Endothelial cell (in vitro differentiated cells): ENCODE measurements around the gene AP5S1. TPM values are rescaled to one million over a fixed set of nuclear protein-coding genes. Genes with fewer than 3 reads are reported as not detected.
A peak's percentile ranks its signal among the peaks of the same experiment; 100 is the strongest.
"Not testable (repeated sequence)": the region's sequence is repeated elsewhere in the genome, so short reads cannot be mapped to it uniquely, and the experiment has no call there.

Experiments
- DNase-seq: peaks from one replicate; pipeline ENCODE4 v3.0.0; 2021; ENCODE audit warnings: low spot score
- H3K27ac Mint-ChIP-seq: one replicate; pipeline ENCODE4 v1.8.0; 2021; ENCODE audit warnings: mixed read lengths, inconsistent platforms; ENCODE audit not compliant: unreplicated experiment
- H3K27me3 Mint-ChIP-seq: one replicate; pipeline ENCODE4 v1.8.0; 2021; ENCODE audit warnings: mild to moderate bottlenecking, moderate library complexity, mixed read lengths, inconsistent platforms; ENCODE audit not compliant: unreplicated experiment
- H3K36me3 Mint-ChIP-seq: one replicate; pipeline ENCODE4 v1.8.0; 2021; ENCODE audit warnings: mild to moderate bottlenecking, low read depth, mixed read lengths, inconsistent platforms; ENCODE audit not compliant: unreplicated experiment
- H3K4me1 Mint-ChIP-seq: one replicate; pipeline ENCODE4 v1.8.0; 2021; ENCODE audit warnings: mild to moderate bottlenecking, mixed read lengths, inconsistent platforms; ENCODE audit not compliant: unreplicated experiment
- H3K4me3 Mint-ChIP-seq: one replicate; pipeline ENCODE4 v1.8.0; 2021; ENCODE audit warnings: mild to moderate bottlenecking, mixed read lengths, inconsistent platforms; ENCODE audit not compliant: unreplicated experiment
- H3K9me3 Mint-ChIP-seq: one replicate; pipeline ENCODE4 v1.8.0; 2021; ENCODE audit warnings: mixed read lengths, inconsistent platforms; ENCODE audit not compliant: unreplicated experiment
- CTCF ChIP-seq: fragments of 200-600 bp; sonication (generic); IDR thresholded peaks from one replicate; pipeline ENCODE4 v1.5.0; 2021; ENCODE audit warnings: antibody characterized with exemption; ENCODE audit not compliant: unreplicated experiment
- total RNA-seq: library from RNA; stranded (reverse); fragmentation: NEBNext Ultra II Directional; extraction: Animal tissue kit (Norgen Biotek cat#: 25700); gene quantifications from one replicate; pipeline ENCODE4 v1.2.1, GENCODE V29; 2021; ENCODE audit not compliant: unreplicated experiment

Gene AP5S1
- total RNA-seq, 1 donor from 2014 or later = 9.9 TPM

- Mint-ChIP-seq H3K9me3 (no peaks in the 10 kb centered on the region), H3K36me3 (peaks cover 6% of the 10 kb centered on the region), H3K4me3 (no peak overlapping the region), H3K4me1 (peaks cover 29% of the 10 kb centered on the region), H3K27ac (peak overlapping the region; percentile 42), H3K27me3 (peaks cover 5% of the 10 kb centered on the region)
- TF ChIP-seq CTCF = no peak
- no peak for DNase-seq
Measured at GRCh38 chr20:3843490-3843889, 23.1 kb downstream of the AP5S1 start.

GRCh38 chr20:3843990-3844619 is 23.8 kb downstream of the AP5S1 start:
- peak overlapping the region; percentile 24 for H3K27ac Mint-ChIP-seq
- not testable (repeated sequence) for H3K27me3 Mint-ChIP-seq, H3K4me3 Mint-ChIP-seq, H3K9me3 Mint-ChIP-seq, DNase-seq, H3K36me3 Mint-ChIP-seq
- H3K4me1 Mint-ChIP-seq = peaks cover 29% of the 10 kb centered on the region

- peak overlapping the region; percentile 87 for H3K27ac Mint-ChIP-seq
- H3K4me1 Mint-ChIP-seq = peaks cover 31% of the 10 kb centered on the region
- no peak for DNase-seq
- H3K27me3 Mint-ChIP-seq = peaks cover 8% of the 10 kb centered on the region
- peak overlapping the region; percentile 95 for H3K4me3 Mint-ChIP-seq
- TF ChIP-seq CTCF = no peak
- H3K9me3 Mint-ChIP-seq = no peaks in the 10 kb centered on the region
- H3K36me3 Mint-ChIP-seq = peaks cover 11% of the 10 kb centered on the region
Measured at GRCh38 chr20:3846378-3846739, 26.0 kb downstream of the AP5S1 start.

GRCh38 chr20:3846740-3847428 is 26.5 kb downstream of the AP5S1 start, which contains the start of gene MAVS:
Gene MAVS, plus strand, starts transcription at chr20:3846834. Its CDS starts 7,791 bp downstream, at chr20:3854625.
- H3K36me3 Mint-ChIP-seq = peaks cover 11% of the 10 kb centered on the region
- H3K27ac Mint-ChIP-seq = peak within 1 kb of the TSS; percentile 88
- peaks cover 8% of the 10 kb centered on the region for H3K27me3 Mint-ChIP-seq
- peak; percentile 90 for DNase-seq
- peaks cover 31% of the 10 kb centered on the region for H3K4me1 Mint-ChIP-seq
- TF ChIP-seq CTCF = no peak
- peak within 1 kb of the TSS; percentile 95 for H3K4me3 Mint-ChIP-seq
- no peaks in the 10 kb centered on the region for H3K9me3 Mint-ChIP-seq

- H3K4me1 Mint-ChIP-seq = peaks cover 30% of the 10 kb centered on the region
- H3K27ac Mint-ChIP-seq = peak overlapping the region; percentile 88
- peaks cover 11% of the 10 kb centered on the region for H3K36me3 Mint-ChIP-seq
- no peak for DNase-seq
- TF ChIP-seq CTCF = no peak
- peaks cover 8% of the 10 kb centered on the region for H3K27me3 Mint-ChIP-seq
- H3K4me3 Mint-ChIP-seq = peak overlapping the region; percentile 95
- no peaks in the 10 kb centered on the region for H3K9me3 Mint-ChIP-seq
Measured at GRCh38 chr20:3847429-3847940, 27.1 kb downstream of the AP5S1 start.
